Ovary (tissue), 3 donors: ENCODE measurements around the gene LRRC10B.

Experiments used
- CTCF ChIP-seq, 3 donors: fragments of 450-650 bp in 2 of 3; fragments of 200-600 bp in 1 of 3; IDR thresholded peaks; one replicate each; pipeline versions ENCODE4 v1.5.1 to v1.8.0; 2016 to 2022; ENCODE audit warnings: antibody characterized with exemption in 3 of 3, mild to moderate bottlenecking in 1 of 3
- EP300 ChIP-seq: sonication (generic); formaldehyde crosslinking; IDR thresholded peaks from one replicate; pipeline ENCODE4 v1.6.1; 2017; ENCODE audit warnings: antibody characterized with exemption
- POLR2A ChIP-seq: fragments of 450-650 bp; IDR thresholded peaks from one replicate; pipeline ENCODE4 v1.6.1; 2017; ENCODE audit warnings: antibody characterized with exemption, mild to moderate bottlenecking, moderate library complexity
- donor health status: DM: no; HTN: no; CAD: no.

GRCh38 chr11:61503135-61503770 is 5.3 kb upstream of the LRRC10B start:
- TF ChIP-seq POLR2A, result no peak
- TF ChIP-seq CTCF (IDR thresholded peaks at IDR 0.05), result no peak
- TF ChIP-seq EP300, result no peak
